Testis (tissue), 2 donors: ENCODE results near the gene OPCML.

Experiments
- POLR2A ChIP-seq: fragments of 450-650 bp; IDR thresholded peaks from one replicate; pipeline ENCODE4 v1.6.1; 2017; ENCODE audit warnings: antibody characterized with exemption, mild to moderate bottlenecking, moderate library complexity
- TF ChIP-seq, protein P1 (sequence below), 3 experiments: fragments of 450-650 bp in 2 of 3; fragments of 200-600 bp in 1 of 3; sonication (generic) in 1 of 3; IDR thresholded peaks; one replicate each; pipeline ENCODE4 v1.5.1; 2016 to 2019; ENCODE audit warnings: antibody characterized with exemption in 3 of 3, mild to moderate bottlenecking in 2 of 3, moderate library complexity in 1 of 3

DNA sequence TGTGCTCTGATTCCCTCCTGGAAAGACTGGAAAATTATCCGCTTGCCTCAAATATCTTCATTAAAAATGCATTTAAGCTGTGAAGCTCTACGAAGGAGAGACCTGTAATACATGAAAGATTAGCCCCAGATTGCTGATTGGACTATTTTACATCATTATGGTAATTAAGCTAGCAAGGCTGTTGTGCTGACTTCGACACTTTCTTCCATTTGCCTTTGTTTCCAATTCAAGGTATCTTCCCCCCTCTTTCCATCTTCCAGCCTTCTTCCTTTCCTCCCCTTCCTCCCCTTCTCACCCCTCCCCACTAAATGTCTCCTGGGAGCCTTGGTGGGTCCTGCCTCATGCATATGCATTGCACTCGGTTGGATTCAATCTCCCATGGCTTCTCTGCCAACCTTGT is 710.8 kb downstream of the OPCML start:
- TF ChIP-seq, protein P1, sequence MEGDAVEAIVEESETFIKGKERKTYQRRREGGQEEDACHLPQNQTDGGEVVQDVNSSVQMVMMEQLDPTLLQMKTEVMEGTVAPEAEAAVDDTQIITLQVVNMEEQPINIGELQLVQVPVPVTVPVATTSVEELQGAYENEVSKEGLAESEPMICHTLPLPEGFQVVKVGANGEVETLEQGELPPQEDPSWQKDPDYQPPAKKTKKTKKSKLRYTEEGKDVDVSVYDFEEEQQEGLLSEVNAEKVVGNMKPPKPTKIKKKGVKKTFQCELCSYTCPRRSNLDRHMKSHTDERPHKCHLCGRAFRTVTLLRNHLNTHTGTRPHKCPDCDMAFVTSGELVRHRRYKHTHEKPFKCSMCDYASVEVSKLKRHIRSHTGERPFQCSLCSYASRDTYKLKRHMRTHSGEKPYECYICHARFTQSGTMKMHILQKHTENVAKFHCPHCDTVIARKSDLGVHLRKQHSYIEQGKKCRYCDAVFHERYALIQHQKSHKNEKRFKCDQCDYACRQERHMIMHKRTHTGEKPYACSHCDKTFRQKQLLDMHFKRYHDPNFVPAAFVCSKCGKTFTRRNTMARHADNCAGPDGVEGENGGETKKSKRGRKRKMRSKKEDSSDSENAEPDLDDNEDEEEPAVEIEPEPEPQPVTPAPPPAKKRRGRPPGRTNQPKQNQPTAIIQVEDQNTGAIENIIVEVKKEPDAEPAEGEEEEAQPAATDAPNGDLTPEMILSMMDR (IDR thresholded peaks at IDR 0.05): no peak
- no peak for TF ChIP-seq POLR2A
